CMK (cell line): Measurements from ENCODE around the gene P2RY11.
A peak's percentile ranks its signal among the peaks of the same experiment; 100 is the strongest.

Experiments
- DNase-seq: peaks from one replicate; pipeline ENCODE4 v3.0.0-alpha.2; 2010; ENCODE audit warnings: low read depth

The P2RY11 gene, protein sequence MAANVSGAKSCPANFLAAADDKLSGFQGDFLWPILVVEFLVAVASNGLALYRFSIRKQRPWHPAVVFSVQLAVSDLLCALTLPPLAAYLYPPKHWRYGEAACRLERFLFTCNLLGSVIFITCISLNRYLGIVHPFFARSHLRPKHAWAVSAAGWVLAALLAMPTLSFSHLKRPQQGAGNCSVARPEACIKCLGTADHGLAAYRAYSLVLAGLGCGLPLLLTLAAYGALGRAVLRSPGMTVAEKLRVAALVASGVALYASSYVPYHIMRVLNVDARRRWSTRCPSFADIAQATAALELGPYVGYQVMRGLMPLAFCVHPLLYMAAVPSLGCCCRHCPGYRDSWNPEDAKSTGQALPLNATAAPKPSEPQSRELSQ

DNA sequence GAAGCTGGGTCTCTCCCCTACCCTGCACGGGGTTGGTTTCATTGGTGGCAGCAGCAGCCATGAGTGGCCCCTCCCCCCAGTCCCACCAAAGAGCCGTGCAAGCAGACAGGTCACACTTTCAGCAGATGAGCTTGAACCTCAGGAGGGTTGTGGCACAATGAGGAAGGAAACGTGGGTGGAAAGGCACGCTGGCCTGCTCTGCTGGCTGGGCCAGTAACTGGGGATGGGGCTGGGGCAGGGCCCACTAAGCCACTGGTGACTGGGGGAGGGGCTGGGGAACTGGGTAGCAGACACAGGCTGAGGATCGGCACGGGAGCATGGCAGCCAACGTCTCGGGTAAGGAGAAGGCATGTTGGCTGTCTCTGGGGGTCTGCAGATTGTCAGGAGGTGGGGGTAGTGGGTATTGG is at the start of gene P2RY11:
P2RY11 (plus strand) TSS at position 289 of the 407 bp plus-strand sequence; CDS start at position 318, 29 bp downstream.
- DNase-seq, result no peak

DNA sequence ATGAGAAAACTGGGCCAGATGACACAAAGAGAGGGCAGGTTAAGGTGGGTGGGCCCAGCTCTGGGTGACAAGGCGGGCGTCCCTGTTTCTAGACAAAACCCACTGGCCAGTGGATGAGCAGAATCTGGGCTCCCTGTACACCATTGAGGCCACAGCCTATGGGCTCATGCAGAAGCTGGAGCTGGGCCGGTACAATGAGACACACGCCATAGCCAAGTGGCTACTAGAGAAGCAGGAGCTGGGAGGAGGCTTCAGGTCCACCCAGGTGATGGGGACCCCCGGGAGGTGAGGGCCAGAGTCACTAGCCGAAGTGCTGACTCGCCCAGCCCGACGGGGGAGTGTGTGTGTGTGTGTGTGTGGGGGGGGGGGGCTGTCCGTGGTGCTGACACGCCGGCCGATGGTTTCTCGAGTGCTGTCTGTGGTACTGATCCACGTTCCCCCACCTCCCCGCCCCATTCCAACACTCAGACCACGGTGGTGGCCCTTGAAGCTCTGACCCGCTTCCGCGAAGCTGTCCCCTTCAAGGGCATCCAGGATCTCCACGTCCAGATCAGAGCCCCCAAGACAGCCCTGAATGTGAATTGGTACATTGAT is 49.7 kb upstream of the P2RY11 start:
- no peak for DNase-seq

DNA sequence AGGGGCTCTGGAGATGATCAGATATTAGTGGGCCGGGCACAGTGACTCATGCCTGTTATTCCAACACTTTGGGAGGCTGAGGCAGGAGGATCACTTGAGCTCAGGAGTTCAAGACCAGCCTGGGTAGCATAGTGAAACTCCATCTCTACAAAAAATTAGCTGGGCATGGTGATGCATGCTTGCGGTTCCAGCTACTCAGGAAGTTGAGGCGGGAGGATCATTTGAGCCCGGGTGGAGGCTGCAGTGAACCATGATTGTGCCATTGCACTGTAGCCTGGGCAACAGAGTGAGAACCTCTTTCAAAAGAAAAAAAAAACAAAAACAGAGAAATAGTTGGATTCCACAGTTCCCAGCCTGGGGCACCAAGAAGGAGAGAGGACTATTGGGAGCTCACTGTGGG is 43.3 kb upstream of the P2RY11 start:
- no peak for DNase-seq

DNA sequence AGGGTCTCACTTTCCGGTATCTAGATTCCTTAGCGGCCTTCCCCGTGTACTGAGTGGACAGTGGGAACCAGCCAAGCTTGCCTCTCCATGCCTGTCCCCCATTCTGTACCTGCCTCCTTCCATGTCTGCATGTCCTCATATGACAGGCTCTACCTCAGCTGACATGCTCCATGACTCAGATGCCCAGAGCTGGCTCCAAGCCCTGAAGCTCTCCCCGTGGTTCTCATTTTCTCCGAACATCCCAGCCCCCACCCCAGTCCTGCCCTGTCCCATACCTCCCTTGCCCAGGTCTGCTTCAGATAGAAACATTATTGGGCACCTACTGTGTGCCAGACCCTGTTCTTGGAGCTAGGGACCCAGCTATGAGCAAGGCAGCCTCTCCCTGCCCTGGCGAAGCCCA is 42.4 kb upstream of the P2RY11 start:
- DNase-seq, result no peak

DNA sequence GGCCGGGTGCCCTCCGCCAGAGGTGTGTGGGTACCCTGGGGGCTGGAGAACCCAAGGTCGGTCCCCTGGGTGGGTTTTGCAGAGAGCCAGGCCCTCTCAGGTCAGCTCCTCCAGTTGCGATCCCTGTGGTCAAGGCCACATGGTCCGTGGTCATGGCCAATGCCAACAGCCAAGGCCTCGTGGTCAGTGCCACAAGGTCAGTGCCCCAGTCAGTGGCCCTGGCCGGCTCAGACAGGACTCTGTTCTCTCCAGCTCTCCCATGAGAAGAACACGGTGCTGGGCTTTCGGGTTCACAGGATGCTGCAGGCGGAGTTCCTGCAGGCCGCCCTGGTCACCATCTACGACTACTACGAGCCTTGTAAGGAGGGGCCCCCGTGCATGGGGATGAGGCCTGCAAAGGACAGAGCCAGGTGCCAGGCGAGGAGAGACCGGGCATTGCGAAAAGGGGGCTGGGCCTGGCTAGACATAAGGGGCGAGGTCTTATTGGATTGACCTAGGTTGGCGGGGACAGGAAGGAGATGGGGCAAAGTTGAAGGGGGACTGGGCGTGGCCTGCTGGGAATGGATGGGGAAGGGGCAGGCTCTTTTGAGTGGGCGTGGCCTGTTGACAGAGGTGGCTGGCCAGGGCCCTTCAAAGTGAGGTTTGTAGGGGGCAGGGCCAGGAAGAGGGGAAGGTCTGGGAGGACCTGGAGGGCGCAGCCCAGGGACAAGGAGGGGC is 40.6 kb upstream of the P2RY11 start:
- DNase-seq, result no peak

DNA sequence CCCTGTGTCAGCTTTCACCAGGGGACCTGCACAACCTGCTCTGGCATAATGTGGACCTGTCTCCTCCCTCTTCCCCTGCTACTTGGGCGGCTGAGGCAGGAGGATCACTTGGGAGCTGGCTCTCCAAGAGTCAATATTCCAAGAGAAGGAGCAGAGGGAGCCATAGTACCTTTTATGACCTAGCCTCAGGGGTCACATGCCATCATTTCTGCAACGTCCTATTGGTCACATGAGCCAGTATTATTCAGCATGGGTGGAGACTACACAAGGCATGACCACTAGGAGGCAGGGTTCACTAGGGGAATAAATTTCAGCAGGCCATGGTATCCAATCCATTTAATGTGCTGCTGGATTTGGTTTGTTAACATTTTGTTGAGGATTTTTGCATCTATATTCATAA is 37.3 kb upstream of the P2RY11 start:
- no peak for DNase-seq

DNA sequence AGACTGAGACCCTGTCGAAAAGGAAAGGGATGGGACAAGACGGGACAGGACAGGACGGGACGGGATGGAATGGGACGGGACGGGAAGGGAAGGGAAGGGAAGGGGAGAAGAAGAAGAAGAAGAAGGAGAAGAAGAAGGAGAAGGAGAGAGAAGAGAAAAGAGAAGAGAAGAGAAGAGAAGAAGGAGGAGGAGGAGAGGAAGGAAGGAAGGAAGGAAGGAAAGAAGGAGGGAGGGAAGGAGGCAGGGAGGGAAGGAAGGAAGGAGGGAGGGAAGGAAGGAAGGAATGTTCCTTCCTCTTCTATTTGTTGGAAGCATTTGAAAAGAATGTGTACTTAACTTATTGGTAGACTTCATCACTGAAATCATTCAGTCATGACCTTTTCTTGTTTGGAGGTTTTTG is 35.0 kb upstream of the P2RY11 start:
- no peak for DNase-seq

DNA sequence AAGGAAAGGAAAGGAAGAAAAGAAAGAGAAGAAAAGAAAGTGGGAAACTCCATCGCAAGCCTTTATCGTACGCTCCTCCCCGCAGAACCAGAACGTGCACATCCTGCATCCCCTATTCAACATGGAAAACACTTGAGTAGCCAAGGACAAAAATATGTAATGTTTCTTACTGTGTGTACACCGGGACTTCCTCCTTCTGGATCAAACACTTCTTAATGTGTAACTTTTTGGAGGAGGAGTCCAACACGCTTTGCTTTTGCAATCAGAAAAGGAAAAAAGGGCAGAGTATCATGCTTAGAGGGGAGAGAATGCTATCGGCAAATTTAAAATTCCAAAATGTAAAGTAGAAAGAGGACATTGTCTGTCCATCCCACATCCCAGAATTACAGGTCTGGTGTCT is 33.2 kb upstream of the P2RY11 start:
- no peak for DNase-seq

DNA sequence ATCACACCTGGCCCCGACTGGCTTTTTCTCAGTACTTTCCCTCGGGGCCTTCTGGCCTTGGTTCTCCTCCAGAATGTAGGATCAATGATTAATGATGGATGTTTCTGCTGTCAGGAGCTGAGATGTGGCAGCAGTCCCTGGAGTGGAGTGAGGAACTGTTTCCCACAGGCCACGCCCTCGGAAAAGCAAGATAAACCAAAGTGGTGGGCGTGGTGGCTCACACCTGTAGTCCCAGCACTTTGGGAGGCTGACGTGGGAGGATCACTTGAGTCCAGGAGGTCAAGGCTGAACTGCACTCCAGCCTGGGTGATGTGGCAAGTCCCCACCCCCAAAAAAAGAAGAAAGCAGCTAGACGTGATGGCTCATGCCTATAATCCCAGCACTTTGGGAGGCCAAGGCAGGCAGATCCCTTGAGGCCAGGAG is 32.5 kb upstream of the P2RY11 start:
- no peak for DNase-seq

DNA sequence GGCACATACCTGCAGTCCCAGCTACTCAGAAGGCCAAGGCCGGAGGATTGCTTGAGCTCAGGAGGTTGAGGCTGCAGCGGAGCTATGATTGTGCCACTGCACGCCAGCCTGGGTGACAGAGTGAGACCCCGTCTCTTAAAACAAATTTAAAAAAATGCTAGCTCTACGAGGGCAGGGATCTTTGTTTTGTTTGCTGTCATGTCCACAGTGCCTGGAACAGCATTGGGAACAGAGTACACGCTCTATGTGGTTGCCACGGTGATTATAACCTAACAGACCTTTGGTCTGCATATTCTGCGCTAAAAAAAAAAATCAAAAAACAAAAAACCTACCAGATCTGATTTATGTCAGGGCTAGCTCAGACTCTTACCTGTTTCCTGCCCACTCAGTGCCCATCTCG is 27.6 kb upstream of the P2RY11 start:
- no peak for DNase-seq

DNA sequence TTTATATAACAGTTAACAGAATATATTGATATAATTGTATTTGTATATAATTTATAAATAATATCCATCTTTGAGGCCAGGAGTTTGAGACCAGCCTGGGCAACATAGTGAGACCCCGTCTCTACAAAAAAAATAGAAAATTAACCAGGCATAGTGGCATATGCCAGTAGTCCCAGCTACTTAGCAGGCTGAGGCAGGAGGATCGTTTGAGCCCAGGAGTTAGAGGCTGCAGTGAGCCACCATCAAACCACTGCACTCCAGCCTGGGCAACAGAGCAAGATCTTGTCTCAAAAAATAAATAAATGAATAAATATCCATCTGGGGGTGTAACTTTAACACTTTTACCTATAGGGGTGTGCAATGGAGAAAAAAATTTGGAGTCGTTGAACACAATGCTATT is 26.7 kb upstream of the P2RY11 start:
- DNase-seq, result no peak

DNA sequence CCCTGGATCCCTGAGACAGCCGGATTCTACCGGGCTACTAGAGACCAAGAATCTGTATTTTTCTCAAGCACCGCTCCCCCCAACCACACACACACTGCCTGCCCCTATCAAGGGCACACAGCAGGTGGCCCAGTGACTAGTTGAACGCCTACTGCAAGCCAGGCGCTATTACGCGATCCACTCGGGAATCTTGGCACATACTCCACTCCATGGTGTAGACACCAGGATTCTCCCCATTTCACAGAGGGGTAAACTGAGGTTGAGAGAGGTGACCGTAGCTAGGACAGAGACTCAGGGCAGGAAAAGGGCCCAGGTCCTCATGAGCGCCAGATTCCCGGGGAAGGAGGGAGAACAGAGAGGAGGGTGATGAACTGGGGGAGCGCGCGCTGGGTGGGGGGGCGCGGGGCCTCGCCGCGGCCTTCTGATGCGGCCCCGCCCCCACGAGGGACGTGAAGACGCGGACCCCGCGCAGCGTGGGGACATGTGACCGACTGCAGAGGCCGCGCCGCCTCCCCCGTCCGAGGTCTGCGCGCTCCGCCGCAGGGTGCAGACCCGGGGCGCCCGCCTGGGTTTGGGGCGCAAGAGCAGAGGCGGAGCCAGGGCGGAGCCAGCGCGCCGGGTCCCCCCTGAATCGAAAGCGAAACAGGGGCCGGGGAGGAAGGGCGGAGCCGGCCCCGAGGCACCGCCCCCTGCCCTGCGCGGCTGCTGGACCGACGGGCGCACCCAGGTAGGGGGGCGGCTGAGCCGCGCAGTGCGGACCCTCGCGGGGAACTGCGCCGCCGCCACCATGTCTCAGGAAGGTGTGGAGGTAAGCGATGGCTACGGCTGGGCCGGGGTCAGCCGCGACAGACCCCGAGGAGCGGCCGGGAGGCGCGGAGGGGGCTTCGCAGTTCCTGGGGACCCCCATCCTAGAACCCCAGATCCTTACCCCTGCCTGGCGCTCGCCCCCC is 25.6 kb upstream of the P2RY11 start, which contains the start of gene SHFL:
SHFL (plus strand) TSS at position 677 of the 950 bp plus-strand sequence; CDS start at position 788, 111 bp downstream.
- peak; percentile 73 for DNase-seq

DNA sequence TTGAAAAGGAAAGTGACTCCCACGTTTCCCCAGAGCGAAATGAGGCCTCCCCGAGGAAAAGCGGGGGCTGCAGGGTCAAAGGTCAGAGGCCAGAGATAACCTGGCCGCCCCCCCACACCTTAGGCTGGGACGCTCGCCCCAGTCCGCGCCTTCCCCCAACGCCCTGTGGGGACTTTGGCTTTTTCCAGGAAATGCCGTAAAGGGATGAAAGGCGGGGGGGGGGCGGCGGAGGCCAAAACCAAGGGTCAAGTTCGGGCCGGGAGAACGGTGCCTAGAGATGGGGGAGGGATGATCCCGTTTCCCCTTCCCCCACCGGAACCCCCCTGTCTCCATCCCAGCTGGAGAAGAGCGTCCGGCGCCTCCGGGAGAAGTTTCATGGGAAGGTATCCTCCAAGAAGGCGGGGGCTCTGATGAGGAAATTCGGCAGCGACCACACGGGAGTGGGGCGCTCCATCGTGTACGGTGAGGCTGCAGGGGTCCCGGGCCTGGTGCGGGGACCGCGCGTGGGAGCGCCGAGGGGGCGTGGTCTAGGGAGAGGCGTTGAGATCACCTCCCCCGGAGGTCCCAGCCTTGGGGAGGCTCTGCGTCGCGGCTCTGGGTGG is 24.8 kb upstream of the P2RY11 start:
- no peak for DNase-seq

DNA sequence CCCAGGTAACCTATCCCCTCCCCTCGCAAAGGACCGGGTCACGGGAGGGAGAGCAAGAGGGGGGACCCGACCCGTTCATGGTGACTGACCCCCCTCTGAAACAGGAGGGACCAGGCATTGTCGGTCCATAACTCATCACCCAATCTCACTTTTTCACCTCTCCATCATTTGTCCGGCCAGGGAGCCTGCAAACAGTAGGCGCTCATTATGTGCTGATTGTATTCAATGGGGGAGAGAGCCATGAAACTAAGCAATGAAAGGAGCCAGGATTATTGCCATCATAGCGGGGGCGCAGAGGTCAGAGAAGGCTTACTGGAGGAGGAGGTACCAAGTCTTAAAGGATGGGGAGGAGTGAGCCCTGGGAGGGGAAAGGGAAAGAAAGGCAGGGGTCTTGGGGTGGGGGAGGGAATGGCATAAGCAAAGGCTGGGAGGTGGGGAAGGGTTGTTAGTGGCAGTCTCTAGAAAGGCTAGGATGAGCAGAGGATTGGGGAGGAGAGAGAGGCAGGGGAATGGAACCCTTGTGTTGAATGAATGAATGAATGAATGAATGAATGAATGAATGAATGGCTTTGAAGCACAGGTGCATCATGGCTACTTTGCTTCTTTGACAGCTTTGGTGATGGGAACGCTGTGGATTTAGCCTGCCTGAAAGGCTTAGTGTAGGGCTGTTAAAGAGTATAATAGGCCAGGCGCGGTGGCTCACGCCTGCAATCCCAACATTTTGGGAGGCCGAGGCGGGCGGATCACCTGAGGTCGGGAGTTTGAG is 24.0 kb upstream of the P2RY11 start:
- DNase-seq, result no peak

DNA sequence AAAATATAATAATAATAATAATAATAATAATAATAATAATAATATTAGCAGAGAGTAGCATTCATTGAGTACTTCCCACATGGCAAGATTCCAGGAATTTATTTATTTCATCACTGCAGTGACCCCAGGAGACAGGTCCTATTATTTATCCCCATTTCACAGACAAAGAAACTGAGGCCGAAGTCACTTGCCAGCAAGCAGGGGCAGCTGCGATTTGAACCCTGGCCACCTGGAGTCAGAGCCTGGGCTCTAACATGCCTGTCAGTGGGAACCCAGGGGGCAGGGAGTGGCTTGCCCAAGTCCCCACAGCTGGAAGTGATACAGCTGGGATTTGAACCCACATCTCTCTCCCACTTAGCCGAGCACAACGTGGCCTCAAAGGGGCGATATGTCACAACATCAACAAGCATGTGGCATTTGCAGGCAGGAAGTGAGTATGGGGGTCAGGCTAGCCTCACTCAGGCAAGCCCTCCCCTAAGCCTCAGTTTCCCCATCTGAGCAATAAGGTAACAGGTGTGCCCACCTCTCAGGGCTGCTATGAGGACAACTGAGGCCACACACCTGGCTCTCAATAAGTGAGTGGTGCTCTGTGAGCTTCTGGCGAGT is 22.4 kb upstream of the P2RY11 start:
- DNase-seq, result no peak

DNA sequence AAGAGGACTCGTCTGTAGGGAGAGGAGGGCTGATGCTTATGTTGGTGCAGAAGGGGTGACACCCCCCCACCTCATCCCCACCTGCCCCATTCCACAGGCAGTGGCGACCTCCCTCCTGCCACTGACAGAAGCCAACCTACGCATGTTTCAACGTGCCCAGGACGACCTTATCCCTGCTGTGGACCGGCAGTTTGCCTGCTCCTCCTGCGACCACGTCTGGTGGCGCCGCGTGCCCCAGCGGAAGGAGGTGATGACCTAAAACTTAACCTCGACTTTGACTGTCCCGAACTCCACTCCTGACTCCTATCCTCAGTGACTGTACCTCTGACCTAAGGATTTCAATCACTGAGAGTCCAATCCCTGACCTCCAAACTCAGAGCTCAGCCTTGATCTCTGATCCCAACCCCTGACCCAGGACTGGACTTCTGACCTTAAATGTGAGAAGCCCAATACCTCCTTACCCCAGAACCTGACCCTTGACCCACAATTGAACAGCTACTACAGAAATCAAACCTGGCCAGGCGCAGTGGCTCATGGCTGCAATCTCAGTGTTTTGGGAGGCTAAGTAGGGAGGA is 21.6 kb upstream of the P2RY11 start:
- no peak for DNase-seq

DNA sequence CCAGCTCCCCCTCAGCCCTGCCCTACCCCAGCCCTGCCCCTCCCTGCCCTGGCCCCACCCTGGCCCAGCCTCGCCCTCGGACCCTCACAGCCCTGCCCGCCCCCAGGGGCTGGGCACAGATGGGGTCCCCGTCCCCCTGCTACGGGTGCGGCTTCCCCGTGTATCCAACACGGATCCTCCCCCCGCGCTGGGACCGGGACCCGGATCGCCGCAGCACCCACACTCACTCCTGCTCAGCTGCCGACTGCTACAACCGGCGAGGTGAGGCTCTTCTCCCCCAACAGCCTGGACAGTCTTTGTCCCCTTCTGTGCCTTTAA is 20.2 kb upstream of the P2RY11 start:
- DNase-seq, result no peak

DNA sequence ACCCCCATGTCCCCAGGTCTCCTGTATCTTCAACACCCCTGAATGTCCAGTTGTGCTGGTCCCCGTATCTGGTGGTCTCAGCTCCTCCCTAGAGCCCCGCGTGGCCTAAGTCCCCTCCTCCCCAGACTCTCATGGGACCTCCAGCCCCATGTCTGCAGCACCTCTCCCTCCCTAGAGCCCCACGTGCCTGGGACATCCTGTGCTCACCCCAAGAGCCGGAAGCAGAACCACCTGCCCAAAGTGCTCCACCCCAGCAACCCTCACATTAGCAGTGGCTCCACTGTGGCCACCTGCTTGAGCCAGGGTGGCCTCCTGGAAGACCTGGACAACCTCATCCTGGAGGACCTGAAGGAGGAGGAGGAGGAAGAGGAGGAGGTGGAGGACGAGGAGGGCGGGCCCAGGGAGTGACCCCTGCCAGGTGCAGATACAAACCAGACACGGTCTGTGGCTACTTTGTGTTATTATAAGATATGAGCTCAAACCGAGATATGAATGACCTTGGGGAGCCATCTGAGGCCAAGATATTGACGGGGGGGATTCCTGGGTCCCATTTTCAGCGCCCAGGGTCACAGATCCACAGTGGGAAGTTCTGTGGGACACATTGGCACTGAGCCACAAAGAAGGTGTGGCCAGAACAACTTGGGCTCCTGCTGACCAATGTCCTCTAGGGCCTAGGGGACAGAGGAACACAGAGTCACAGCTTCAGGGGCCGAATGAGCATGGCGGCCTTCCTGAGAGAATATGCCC is 19.4 kb upstream of the P2RY11 start:
- DNase-seq, result no peak

DNA sequence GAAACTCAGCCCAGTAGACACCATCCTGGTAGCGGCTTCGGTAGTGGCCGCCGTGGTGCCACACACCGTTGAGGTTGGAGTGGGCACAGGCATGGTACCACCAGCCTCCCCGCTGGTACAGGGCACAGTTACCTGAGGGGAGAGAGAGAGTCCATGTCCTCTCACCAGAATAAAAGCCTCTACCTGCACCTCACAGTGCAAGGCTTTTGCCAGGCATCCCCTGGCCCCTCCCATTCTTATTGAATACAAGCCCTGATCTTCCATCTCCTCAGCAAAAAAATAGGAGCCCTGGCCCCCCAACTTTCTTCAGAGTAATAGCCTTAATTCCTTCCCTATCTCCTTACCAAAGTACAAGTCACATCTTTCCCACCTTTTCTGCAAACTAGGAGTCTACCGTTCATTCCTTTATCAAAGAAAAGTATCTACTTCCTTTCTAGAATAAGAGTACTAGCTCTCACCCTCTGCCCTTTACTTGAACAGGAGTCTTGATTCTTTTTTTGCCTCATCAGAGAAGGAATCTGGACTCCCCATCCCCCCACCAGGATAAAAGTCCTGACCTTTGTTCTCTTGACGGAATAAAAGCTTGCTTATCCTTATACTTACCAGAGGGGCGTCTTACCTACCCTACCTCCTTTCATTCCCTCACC is 18.7 kb upstream of the P2RY11 start:
- DNase-seq, result no peak
